GM18951 (cell line): Measurements from ENCODE around the gene SMIM23.

Experiments
- POLR2A ChIP-seq: IDR thresholded peaks from 4 replicates; pipeline ENCODE4 v1.6.1; 2011; ENCODE audit warnings: mild to moderate bottlenecking; ENCODE audit not compliant: insufficient read length, insufficient read depth; ENCODE audit errors: extremely low read depth
- in situ Hi-C: fragments of 300-500 bp; cut with MboI; formaldehyde crosslinking; loops from one replicate; pipeline ENCODE4 v1.12.0; 2022; ENCODE audit warnings: low sequenced_read_pairs, mixed read lengths, inconsistent platforms; ENCODE audit not compliant: unreplicated experiment

The SMIM23 gene

GRCh38 chr5:171783051-171783450 is 2.6 kb upstream of the SMIM23 start:
- no peak for TF ChIP-seq POLR2A
- in situ Hi-C loops = no loop called here

GRCh38 chr5:171789353-171789752 is 3.7 kb downstream of the SMIM23 start:
- in situ Hi-C loops = no loop called here
- TF ChIP-seq POLR2A = no peak

- in situ Hi-C loops = no loop called here
Observed at GRCh38 chr5:171790408-171790807, 4.8 kb downstream of the SMIM23 start.

GRCh38 chr5:171794470-171794960 is 8.9 kb downstream of the SMIM23 start:
- in situ Hi-C loops = no loop called here
- no peak for TF ChIP-seq POLR2A

More at GRCh38 chr5:171790408-171790807, 4.8 kb downstream of the SMIM23 start:
- TF ChIP-seq POLR2A = no peak

GRCh38 chr5:171795381-171795780 is 9.8 kb downstream of the SMIM23 start:
- in situ Hi-C loops = no loop called here
- no peak for TF ChIP-seq POLR2A

GRCh38 chr5:171796436-171796835 is 10.8 kb downstream of the SMIM23 start:
- TF ChIP-seq POLR2A = no peak
- in situ Hi-C loops = no loop called here

- no peak for TF ChIP-seq POLR2A
- in situ Hi-C loops = no loop called here
Observed at GRCh38 chr5:171797543-171797942, 11.9 kb downstream of the SMIM23 start.

- in situ Hi-C loops = no loop called here
- no peak for TF ChIP-seq POLR2A
Observed at GRCh38 chr5:171798418-171798817, 12.8 kb downstream of the SMIM23 start.

- no peak for TF ChIP-seq POLR2A
Observed at GRCh38 chr5:171801839-171802238, 16.2 kb downstream of the SMIM23 start.

GRCh38 chr5:171805746-171806145 is 20.1 kb downstream of the SMIM23 start:
- no peak for TF ChIP-seq POLR2A
- in situ Hi-C loops = no loop called here

More at GRCh38 chr5:171801839-171802238, 16.2 kb downstream of the SMIM23 start:
- in situ Hi-C loops = no loop called here

- in situ Hi-C loops = no loop called here
- TF ChIP-seq POLR2A = no peak
Observed at GRCh38 chr5:171806976-171807747, 21.5 kb downstream of the SMIM23 start.

- in situ Hi-C loops = no loop called here
Observed at GRCh38 chr5:171808453-171808852, 22.8 kb downstream of the SMIM23 start.

GRCh38 chr5:171808951-171809350 is 23.3 kb downstream of the SMIM23 start:
- in situ Hi-C loops = no loop called here
- TF ChIP-seq POLR2A = no peak

More at GRCh38 chr5:171808453-171808852, 22.8 kb downstream of the SMIM23 start:
- no peak for TF ChIP-seq POLR2A

GRCh38 chr5:171810227-171810626 is 24.6 kb downstream of the SMIM23 start:
- in situ Hi-C loops = no loop called here
- TF ChIP-seq POLR2A = no peak
